ENCODE data around the gene SETD6. TPM values are rescaled to one million over a fixed set of nuclear protein-coding genes. Genes with fewer than 3 reads are reported as not detected.

The SETD6 gene
- total RNA-seq, 1 donor from 2014 or later = 12.5 TPM

DNA sequence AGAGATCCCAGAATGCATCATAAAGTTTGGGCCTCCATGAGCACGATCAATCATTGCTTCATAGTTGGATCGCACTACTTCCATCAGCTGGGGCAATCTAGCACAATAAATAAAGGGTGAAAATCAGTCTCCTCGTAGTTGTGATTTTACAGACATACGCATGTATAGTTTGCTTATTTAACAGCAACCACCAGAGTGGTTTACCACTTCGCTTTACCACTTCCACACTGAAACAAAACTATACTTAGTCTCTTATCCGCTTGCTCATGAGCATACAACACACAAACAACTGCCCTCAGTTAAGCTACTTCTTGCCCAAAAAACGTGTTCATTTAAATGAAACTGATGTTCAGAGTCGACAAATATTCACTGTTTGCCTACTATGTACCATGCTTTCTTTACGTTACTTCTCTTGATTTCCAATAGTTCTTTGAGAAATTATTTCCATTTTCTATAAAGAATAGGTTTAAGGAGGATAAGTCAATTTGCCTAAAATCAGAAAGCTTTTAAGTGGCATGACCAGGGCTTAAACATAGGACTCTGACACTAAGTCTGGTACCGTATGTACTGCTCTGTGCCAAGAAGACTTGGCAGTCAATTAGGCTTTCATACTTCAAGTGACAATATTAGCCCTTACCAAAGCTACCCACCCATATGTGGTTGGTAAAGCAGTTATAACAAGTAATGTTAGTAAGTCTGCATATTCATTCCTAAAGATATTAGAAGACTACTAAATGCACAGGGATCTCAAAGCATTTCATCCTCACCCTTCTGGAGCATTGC is 22.0 kb downstream of the SETD6 start:
- Histone ChIP-seq H3K27me3 (ENCODE audit: control insufficient read depth, insufficient read depth, low read length) (no peaks in the 10 kb centered on the region), H3K4me3 (ENCODE audit: low read depth, low read length) (no peak overlapping the region), H3K36me3 (ENCODE audit: control insufficient read depth, insufficient read depth, low read length) (peaks cover 2% of the 10 kb centered on the region)
- no peak for DNase-seq (ENCODE audit: low read depth)
- TF ChIP-seq, protein P1, sequence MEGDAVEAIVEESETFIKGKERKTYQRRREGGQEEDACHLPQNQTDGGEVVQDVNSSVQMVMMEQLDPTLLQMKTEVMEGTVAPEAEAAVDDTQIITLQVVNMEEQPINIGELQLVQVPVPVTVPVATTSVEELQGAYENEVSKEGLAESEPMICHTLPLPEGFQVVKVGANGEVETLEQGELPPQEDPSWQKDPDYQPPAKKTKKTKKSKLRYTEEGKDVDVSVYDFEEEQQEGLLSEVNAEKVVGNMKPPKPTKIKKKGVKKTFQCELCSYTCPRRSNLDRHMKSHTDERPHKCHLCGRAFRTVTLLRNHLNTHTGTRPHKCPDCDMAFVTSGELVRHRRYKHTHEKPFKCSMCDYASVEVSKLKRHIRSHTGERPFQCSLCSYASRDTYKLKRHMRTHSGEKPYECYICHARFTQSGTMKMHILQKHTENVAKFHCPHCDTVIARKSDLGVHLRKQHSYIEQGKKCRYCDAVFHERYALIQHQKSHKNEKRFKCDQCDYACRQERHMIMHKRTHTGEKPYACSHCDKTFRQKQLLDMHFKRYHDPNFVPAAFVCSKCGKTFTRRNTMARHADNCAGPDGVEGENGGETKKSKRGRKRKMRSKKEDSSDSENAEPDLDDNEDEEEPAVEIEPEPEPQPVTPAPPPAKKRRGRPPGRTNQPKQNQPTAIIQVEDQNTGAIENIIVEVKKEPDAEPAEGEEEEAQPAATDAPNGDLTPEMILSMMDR (IDR thresholded peaks at IDR 0.05; ENCODE audit: insufficient read depth, low read length, poor library complexity, severe bottlenecking) = no peak

DNA sequence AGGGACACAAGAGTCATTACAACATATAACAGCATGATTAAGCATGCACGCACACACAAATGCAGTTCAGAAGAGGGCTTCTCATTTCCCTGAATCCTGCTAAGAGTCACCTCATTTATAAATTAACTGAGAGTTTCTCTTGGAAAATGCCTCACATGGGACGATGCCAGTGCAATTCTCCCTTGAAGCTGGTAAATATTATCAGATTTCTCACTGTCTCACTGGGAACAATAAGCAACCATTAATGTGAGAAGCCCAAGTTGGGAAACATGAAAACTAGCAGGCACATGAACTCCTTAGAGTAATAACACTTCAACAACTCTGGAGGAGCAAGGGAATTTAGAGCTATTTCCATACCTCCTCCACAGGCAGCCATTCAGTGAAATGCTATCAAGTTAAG is 26.4 kb downstream of the SETD6 start:
- TF ChIP-seq, protein P1 (IDR thresholded peaks at IDR 0.05; ENCODE audit: insufficient read depth, low read length, poor library complexity, severe bottlenecking) = no peak
- DNase-seq (ENCODE audit: low read depth) = no peak
- Histone ChIP-seq H3K4me3 (ENCODE audit: low read depth, low read length) (no peak overlapping the region), H3K27me3 (ENCODE audit: control insufficient read depth, insufficient read depth, low read length) (no peaks in the 10 kb centered on the region), H3K36me3 (ENCODE audit: control insufficient read depth, insufficient read depth, low read length) (peaks cover 1% of the 10 kb centered on the region)

DNA sequence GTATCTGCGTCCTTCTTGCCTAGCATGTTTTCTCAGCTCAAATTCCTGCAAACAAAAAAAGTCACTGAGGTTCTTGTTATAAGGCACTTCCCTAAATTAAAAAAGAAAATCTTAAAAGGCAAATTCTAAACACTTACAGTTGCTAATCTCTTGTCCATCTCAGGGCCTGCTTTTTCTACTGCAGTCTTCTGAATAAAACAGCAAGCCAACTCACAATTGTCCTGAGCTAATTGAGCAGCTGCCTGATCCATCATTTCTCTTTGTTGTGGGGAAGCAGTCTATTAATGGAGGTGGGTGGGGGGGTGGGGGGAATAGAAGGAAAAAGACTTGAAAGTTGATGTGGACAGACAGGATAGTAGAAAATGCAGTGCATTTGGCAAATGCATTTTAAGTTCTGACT is 27.0 kb downstream of the SETD6 start:
- Histone ChIP-seq H3K27me3 (ENCODE audit: control insufficient read depth, insufficient read depth, low read length) (no peaks in the 10 kb centered on the region), H3K36me3 (ENCODE audit: control insufficient read depth, insufficient read depth, low read length) (peaks cover 1% of the 10 kb centered on the region), H3K4me3 (ENCODE audit: low read depth, low read length) (no peak overlapping the region)
- no peak for DNase-seq (ENCODE audit: low read depth)
- TF ChIP-seq, protein P1 (IDR thresholded peaks at IDR 0.05; ENCODE audit: insufficient read depth, low read length, poor library complexity, severe bottlenecking) = no peak

DNA sequence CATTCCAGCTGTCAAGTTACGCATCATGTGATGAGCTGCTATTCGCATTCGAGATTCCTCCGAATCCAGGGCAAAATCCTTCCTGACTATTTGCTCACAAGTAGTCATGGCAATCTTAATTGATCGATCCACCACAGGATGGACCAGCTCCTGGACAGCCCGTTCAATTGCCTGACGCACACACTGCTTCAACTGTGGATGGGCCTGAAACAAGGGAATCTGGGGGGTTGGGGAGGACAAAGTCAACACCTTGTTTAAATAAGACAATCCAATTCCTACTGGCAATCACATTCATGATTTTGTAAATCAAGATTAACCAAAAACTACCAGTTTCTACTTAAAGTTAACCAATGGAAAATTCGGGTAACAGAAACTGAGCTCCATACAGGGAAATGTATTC is 28.4 kb downstream of the SETD6 start:
- DNase-seq (ENCODE audit: low read depth) = no peak
- TF ChIP-seq, protein P1 (IDR thresholded peaks at IDR 0.05; ENCODE audit: insufficient read depth, low read length, poor library complexity, severe bottlenecking) = no peak
- Histone ChIP-seq H3K27me3 (ENCODE audit: control insufficient read depth, insufficient read depth, low read length) (no peaks in the 10 kb centered on the region), H3K36me3 (ENCODE audit: control insufficient read depth, insufficient read depth, low read length) (peaks cover 1% of the 10 kb centered on the region), H3K4me3 (ENCODE audit: low read depth, low read length) (no peak overlapping the region)

DNA sequence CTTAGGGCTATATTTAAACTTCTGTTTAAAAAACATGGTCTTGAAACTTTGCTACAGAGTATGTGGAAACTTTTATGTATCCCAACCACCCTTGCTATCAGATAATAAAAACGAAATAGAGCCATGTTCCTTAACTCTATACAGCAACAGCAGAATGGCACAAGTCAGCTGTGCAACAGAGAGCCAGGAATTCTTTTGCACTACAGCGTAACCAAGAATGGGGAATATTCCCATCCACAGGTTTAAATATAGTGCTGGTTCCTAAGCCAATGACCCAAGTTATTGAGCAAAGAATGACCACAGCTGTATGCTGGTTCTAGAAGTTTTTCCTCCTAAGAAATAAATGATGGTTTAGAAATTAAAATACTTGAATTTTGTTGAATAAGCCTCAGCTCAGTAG is 33.1 kb downstream of the SETD6 start:
- peaks cover 1% of the 10 kb centered on the region for H3K36me3 ChIP-seq (ENCODE audit: control insufficient read depth, insufficient read depth, low read length)
- H3K4me3 ChIP-seq (ENCODE audit: low read depth, low read length) = no peak overlapping the region
- TF ChIP-seq, protein P1 (IDR thresholded peaks at IDR 0.05; ENCODE audit: insufficient read depth, low read length, poor library complexity, severe bottlenecking) = no peak
- no peaks in the 10 kb centered on the region for H3K27me3 ChIP-seq (ENCODE audit: control insufficient read depth, insufficient read depth, low read length)
- no peak for DNase-seq (ENCODE audit: low read depth)

DNA sequence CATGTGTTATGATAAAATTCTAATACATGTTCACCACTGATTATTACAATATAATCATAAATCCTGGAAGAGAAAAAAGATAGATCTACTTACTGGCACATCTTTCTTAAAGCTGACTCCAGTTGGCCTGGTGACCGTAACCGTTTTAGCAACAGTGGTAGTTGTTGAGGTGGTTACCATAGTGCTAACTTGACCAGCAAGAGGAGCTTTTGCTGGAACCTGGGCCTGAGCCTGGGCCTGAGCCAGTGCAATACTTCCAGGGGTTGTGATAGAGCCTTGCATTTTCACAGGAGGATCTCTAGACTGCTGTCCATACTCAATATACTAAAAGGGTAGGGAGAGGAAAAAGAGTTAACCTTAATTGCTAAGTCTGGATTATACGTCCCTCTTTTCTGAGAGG is 36.2 kb downstream of the SETD6 start:
- Histone ChIP-seq H3K27me3 (ENCODE audit: control insufficient read depth, insufficient read depth, low read length) (no peaks in the 10 kb centered on the region), H3K4me3 (ENCODE audit: low read depth, low read length) (no peak overlapping the region), H3K36me3 (ENCODE audit: control insufficient read depth, insufficient read depth, low read length) (peaks cover 1% of the 10 kb centered on the region)
- no peak for DNase-seq (ENCODE audit: low read depth)
- TF ChIP-seq, protein P1 (IDR thresholded peaks at IDR 0.05; ENCODE audit: insufficient read depth, low read length, poor library complexity, severe bottlenecking) = no peak
